HG03103 (cell line): ENCODE results near the gene KIF16B.
A peak's percentile ranks its signal among the peaks of the same experiment; 100 is the strongest.

Experiments
- ATAC-seq: cut with Tn5 transposase; IDR thresholded peaks from one replicate; pipeline ENCODE4 v1.9.1; 2021; ENCODE audit warnings: low read depth; ENCODE audit not compliant: unreplicated experiment

The KIF16B gene

GRCh38 chr20:16367948-16368560, 205.2 kb downstream of the KIF16B start:
- no peak for ATAC-seq

DNA sequence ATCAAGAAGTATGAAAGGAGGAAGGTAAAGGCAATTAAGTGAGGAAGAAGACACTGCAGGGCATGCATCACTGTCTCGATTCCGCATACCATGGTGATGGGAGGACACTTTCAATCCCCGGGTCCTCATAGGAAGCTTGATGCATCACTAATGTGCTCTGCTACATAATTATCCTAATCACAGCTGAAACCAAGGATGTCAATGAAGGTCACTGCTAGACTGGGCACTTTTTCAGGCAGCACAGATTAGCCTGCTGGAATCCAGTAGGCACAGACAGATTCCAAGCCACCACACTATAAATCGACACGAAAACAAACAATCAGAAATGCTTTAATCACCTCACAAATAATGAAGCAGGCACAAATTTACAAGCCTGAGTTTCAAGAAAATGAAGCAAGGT, 206.7 kb downstream of the KIF16B start:
- ATAC-seq: no peak

- no peak for ATAC-seq
These were observed 208.9 kb downstream of the KIF16B start for GRCh38 chr20:16364320-16364687.

DNA sequence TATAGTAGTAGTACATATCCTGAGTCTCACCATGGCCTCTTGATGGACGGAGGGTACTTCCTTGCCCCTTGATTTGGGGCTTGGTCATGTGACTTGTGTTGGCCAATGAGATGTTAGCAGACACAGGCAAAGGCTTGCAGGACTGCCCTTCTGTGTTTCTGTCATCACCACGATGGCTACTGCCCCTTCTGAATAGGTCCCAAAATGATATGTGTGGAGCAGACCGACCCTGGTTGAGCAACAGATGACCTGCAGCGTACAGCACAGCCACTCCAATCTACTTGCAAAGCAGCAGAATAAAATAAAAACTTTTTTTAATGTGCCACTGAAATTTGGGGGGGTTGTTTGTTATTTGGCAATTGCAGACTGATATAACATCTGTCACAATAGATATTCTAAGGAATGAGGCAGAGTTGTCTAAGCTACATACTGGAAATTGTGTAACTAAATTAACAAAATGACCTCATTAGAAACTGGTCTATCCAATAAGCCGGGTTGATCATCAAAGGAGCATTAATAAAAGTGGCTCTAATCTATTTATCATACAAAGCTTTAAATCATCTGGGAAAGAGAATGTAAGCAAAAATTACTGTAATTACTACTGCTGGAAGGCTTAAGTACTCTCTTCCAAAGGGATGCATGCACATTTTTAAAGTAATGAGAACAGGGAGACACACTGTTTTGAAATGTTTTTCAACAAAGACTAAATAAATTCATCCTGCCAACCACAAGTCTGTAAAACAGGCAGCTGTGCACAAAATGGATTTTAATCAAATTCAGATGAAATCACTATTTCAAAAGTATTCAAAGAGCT, 209.5 kb downstream of the KIF16B start:
- ATAC-seq: no peak

GRCh38 chr20:16362642-16363041, 210.6 kb downstream of the KIF16B start:
- ATAC-seq: no peak

DNA sequence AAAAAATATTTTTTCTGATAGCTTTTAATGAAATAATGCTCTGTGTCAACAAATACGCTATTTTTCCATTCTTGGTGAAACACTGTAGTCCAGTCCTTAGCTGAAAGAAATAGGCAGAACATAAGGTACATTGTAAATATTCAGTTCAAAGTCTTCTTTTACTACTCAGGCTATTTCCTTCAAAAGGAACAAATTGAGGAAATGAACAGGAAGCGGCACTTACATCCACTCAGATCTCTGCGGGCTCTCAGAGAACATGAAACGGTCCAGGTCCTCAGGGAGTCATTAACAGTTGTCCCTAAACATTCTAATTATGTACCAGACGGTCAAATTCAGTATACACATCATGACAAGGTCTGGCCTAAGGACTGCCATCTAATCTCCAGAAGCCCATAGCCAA, 212.6 kb downstream of the KIF16B start:
- no peak for ATAC-seq

DNA sequence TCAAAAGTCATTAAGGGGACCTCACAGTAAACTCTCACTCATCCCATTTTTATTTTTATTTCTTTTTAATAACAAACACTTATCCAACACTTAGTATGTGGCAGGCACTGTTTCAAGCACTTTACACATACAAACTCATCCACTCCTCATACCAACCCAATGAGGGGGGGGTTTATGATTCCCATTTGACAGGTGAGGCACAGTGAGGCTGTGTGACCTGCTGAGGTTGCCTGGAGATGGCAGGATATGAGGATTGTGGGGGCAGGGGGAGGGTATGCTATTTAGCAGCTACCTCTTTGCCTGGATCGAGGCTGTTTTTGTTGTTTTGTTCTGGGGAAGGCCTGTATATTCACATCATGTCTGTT, 219.8 kb downstream of the KIF16B start:
- no peak for ATAC-seq

DNA sequence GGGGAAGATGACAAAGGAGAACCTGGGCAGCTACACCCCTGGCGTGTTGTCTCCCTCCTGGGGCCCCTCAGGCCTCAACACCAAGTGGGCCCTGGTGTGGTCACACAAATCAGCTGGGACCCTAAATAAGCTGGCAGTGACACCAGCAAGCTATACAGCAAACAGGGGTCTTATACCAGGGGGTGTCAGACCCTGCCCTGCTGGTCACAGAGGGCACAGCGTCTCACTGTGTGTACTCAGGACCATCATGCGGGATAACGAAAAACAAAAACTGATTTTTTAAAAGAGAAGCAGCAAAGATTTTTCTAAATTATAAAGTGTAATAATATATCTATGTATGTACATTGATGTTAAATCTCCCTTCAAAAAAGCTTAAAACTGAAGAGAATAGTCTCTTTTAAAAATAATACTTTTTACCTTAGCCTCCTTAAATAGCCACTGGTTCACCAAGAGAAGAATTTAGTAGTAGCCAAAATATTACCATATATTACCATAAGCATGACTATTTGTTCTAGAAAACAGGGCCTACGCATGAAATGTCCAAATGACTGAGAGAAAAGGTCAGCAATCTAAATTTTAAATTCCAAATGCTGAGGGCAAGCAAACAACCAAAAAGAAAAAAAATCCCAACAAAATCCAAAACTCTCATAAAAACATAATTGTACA, 220.4 kb downstream of the KIF16B start:
- ATAC-seq: no peak

- no peak for ATAC-seq
These were observed 220.9 kb downstream of the KIF16B start for GRCh38 chr20:16352321-16352720.

DNA sequence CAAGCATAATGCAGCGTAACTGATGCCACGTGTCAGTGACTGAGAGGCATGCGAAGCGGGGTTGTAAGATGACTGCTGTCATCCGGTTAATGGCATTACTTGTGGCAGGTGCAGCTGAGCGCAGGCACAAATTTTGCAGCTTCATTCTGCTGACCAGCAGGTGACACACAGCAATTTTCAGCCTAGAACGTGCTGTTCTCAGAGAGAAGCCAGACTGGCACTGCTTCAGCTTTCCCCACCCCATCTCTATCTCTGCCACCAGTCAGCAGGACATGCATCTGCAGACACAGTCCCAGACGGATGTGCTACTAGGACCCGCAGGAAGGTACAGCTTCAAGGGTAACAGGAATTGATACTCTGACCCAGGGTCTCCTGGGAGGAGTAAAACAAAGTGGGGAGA, 221.8 kb downstream of the KIF16B start:
- no peak for ATAC-seq

DNA sequence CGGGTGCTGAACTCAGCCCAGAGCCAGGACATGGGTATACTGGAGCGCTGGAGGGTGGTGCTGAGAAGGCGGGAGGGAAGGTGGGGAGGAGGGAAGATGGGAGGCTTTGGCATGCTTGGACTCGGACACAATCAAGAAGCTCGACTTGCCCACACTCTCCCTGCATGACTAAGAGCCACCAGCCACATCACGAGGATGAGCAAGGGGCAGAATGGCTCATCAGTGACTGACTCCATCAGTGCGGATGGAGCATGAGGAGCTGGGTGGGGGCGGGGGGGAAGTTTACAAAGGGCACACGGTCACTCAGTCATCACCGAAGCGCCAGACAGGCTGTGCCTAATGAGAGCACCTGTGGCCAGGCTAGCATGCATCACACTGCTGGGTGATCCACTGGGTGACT, 222.8 kb downstream of the KIF16B start:
- no peak for ATAC-seq

GRCh38 chr20:16349523-16350260, 223.6 kb downstream of the KIF16B start:
- no peak for ATAC-seq

DNA sequence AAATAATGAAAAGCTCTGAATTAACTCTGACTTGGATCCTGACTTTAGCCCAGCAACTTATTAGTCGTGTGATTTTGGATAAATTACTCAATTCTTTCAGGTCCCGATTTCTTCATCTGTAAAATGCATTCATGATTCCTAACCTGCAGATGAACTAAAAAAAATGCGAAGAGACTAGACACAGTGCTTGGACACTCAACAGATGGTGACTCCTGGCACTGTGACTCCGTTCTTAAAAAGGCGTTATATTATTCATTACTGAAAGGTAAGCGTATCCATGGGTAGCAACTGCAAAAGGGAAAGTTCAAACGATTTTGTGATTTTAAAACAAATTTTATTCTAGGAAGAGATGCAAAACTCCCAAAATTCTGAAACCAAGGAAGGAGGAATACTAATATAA, 226.3 kb downstream of the KIF16B start:
- ATAC-seq: no peak

DNA sequence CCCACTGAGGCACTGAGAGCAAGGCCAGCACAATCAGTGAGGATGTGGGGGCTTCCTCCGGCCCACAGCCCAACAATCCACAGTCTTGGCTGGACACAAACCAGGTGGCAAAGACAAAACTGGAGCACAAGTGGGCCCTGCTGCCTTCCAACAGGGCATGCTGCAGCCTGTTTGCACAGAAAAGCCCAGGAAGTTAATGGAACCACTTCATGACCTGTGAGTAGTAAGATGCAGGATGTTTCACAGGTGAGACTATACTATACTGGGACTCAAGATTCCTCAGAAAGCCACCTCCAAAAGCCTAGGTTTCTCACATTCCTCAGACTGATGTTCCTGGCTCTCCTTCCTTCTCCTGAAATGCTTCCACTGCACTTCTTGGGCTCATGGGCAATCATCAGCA, 235.5 kb downstream of the KIF16B start:
- ATAC-seq: no peak

- no peak for ATAC-seq
These were observed 245.6 kb downstream of the KIF16B start for GRCh38 chr20:16327606-16328005.

GRCh38 chr20:16321291-16321690, 252.0 kb downstream of the KIF16B start:
- ATAC-seq: no peak

DNA sequence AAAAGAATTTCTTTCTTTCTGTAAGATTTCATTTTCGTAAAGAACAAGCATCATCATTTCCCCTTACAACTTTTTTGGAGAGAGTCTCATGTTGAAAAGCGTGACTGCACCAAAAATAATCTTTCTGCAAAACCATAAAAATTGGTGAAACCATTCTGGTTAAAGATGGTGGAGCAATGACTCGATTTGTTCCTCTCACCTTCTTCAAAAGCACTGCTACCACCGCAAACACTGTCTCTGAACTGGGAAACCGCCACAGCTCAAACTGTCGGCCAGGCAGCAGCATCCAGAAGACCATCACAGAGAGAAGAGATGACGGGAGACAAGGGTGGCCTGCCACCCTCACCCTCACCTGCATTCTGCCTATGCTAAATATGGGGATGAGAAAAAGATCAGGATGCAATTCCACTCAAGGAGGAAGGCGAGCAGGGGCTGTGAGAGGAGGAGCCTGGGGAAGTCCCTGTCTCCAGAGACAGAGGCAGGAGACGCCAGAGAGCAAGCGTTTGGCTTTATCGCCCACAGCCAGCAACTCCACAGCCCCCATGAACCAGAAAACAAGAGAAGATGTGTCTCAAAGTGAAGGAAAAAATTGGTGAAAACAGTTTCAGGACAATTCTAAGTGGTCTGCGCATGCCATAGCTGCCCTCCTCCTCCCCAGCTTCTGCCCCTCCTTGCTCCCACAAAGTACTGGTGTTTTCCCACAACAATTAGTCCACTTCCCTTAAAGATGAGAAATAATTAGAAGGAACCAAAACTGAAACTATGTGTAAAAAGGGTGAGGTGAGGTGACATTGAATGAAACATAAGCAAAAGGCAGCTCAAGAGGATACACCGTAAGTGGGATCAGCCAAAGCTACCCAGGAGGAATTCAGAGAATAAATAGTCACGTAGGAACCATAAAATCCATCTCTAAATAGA, 255.5 kb downstream of the KIF16B start:
- ATAC-seq: no peak

DNA sequence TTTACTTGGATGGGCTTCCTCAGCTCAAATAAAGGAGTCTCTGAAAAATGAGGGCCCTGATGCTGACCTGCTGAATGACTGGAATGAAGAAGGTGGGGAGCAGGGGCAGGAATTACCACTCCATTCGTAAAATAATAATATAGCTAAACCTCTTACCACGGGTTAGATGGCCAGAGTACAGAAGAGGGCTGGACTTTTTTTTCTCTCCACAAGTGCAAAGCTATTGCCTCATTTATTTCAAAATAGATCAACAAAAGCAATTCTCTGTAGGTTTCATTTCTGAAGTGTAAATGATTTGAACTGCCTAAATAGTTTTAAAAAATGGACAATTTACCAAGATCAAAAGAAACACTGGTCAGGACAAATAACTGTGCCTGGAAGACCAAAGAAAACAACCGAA, 256.7 kb downstream of the KIF16B start:
- no peak for ATAC-seq

- ATAC-seq: no peak
These were observed 258.5 kb downstream of the KIF16B start for GRCh38 chr20:16314748-16315159.

- ATAC-seq: peak; percentile 53
These were observed 258.9 kb downstream of the KIF16B start for GRCh38 chr20:16314320-16314719.
